HepG2 (cell line): ENCODE data around the gene CYTH2. TPM values are rescaled to one million over a fixed set of nuclear protein-coding genes. Genes with fewer than 3 reads are reported as not detected.
A peak's percentile ranks its signal among the peaks of the same experiment; 100 is the strongest.

Experiments used
- CEBPG ChIP-seq: IDR thresholded peaks from 2 replicates; pipeline ENCODE4 v1.6.1; 2016
- ERF ChIP-seq: IDR thresholded peaks from 2 replicates; pipeline ENCODE4 v1.6.1; 2018; ENCODE audit warnings: missing biosample characterization, missing genetic modification reagents
- ESRRA ChIP-seq: sonication (generic); formaldehyde crosslinking; IDR thresholded peaks from 2 replicates; pipeline ENCODE4 v1.5.1; 2020; ENCODE audit warnings: mild to moderate bottlenecking, low read depth, missing genetic modification reagents
- FOXA3 ChIP-seq: IDR thresholded peaks from 2 replicates; pipeline ENCODE4 v1.6.1; 2016; ENCODE audit warnings: missing genetic modification reagents, missing compliant biosample characterization
- HES4 ChIP-seq: sonication (generic); formaldehyde crosslinking; IDR thresholded peaks from 2 replicates; pipeline ENCODE4 v1.9.0; 2021; ENCODE audit warnings: mild to moderate bottlenecking, missing genetic modification reagents, borderline replicate concordance
- ISX ChIP-seq: sonication (generic); formaldehyde crosslinking; conservative IDR thresholded peaks from 2 replicates; pipeline ENCODE4 v1.5.0; 2020; ENCODE audit warnings: missing genetic modification reagents
- JUND ChIP-seq: sonication (generic); formaldehyde crosslinking; IDR thresholded peaks from 2 replicates; pipeline ENCODE4 v1.8.0; 2022; ENCODE audit warnings: mild to moderate bottlenecking, missing genetic modification reagents
- KDM2A ChIP-seq: sonication (generic); formaldehyde crosslinking; IDR thresholded peaks from 2 replicates; pipeline ENCODE4 v1.4.0; 2020; ENCODE audit warnings: low read depth, missing genetic modification reagents, borderline replicate concordance
- KLF15 ChIP-seq: sonication (generic); formaldehyde crosslinking; IDR thresholded peaks from 2 replicates; pipeline ENCODE4 v1.8.1; 2023; ENCODE audit warnings: borderline replicate concordance, mild to moderate bottlenecking, inconsistent platforms, missing genetic modification reagents, mixed read lengths
- MBNL3 ChIP-seq: fragments of 250-450 bp; sonication (Bioruptor Pico); conservative IDR thresholded peaks from 2 replicates; pipeline ENCODE4 v1.8.0; 2022; ENCODE audit warnings: mild to moderate bottlenecking, inconsistent platforms
- NFYC ChIP-seq: IDR thresholded peaks from 2 replicates; pipeline ENCODE4 v1.6.1; 2016; ENCODE audit warnings: missing genetic modification reagents, missing compliant biosample characterization
- REXO4 ChIP-seq: sonication (generic); formaldehyde crosslinking; IDR thresholded peaks from 2 replicates; pipeline ENCODE4 v1.8.0; 2022; ENCODE audit warnings: missing genetic modification reagents, mild to moderate bottlenecking, borderline replicate concordance
- ZMAT3 ChIP-seq: sonication (generic); formaldehyde crosslinking; conservative IDR thresholded peaks from 2 replicates; pipeline ENCODE4 v1.7.0; 2021; ENCODE audit warnings: missing genetic modification reagents
- ZNF644 ChIP-seq: IDR thresholded peaks from 2 replicates; pipeline ENCODE4 v1.6.1; 2016; ENCODE audit warnings: low read depth
- ZNF761 ChIP-seq: sonication (generic); formaldehyde crosslinking; conservative IDR thresholded peaks from 2 replicates; pipeline ENCODE4 v1.4.0; 2020; ENCODE audit warnings: mild to moderate bottlenecking, missing genetic modification reagents
- ZNF790 ChIP-seq: sonication (generic); formaldehyde crosslinking; IDR thresholded peaks from 2 replicates; pipeline ENCODE4 v1.8.0; 2022; ENCODE audit warnings: missing genetic modification reagents, mild to moderate bottlenecking, borderline replicate concordance
- polyA plus RNA-seq, 8 experiments: library from polyadenylated mRNA; depleted of rRNA in 3 of 8; stranded (reverse) in 7 of 8; unstranded in 1 of 8; fragments of >200 nt; fragmentation: Illumina TruSeq in 4 of 8; extraction: Trizol in 4 of 8; gene quantifications; 2 replicates each; pipeline versions ENCODE4 v1.2.1 to v1.2.3, GENCODE V29; 2011 to 2016; ENCODE audit warnings: low read depth in 4 of 8, missing spikeins in 1 of 8, mixed read lengths in 1 of 8; ENCODE audit not compliant: insufficient read depth in 1 of 8
- total RNA-seq, 5 experiments: library from RNA; depleted of rRNA; stranded (reverse); fragments of >200 nt; fragmentation: Illumina TruSeq; extraction: Trizol; gene quantifications; 2 replicates each; pipeline ENCODE4 v1.2.3, GENCODE V29; 2016; ENCODE audit warnings: low read depth in 1 of 5
- TF ChIP-seq, protein P1 (sequence below): sonication (generic); formaldehyde crosslinking; IDR thresholded peaks from 2 replicates; pipeline ENCODE4 v1.5.0; 2020; ENCODE audit warnings: mild to moderate bottlenecking, missing genetic modification reagents, borderline replicate concordance
- TF ChIP-seq, protein P2 (sequence below): sonication (generic); formaldehyde crosslinking; IDR thresholded peaks from 2 replicates; pipeline ENCODE4 v1.4.0; 2020; ENCODE audit warnings: mild to moderate bottlenecking, missing genetic modification reagents
- TF ChIP-seq, protein P3 (sequence below): sonication (generic); formaldehyde crosslinking; IDR thresholded peaks from 2 replicates; pipeline ENCODE4 v1.5.1; 2020; ENCODE audit warnings: mild to moderate bottlenecking, missing genetic modification reagents, borderline replicate concordance
- TF ChIP-seq, protein P4 (sequence below): sonication (generic); formaldehyde crosslinking; IDR thresholded peaks from 2 replicates; pipeline ENCODE4 v1.8.1; 2023; ENCODE audit warnings: mild to moderate bottlenecking, inconsistent platforms, moderate library complexity, missing genetic modification reagents, borderline replicate concordance

CYTH2 gene
- total and polyA plus RNA-seq, 2 of the 13 experiments (the other 11 are each of a cell fraction or from before 2014, with no cell fraction given) = 16.5 to 39.3 TPM

DNA sequence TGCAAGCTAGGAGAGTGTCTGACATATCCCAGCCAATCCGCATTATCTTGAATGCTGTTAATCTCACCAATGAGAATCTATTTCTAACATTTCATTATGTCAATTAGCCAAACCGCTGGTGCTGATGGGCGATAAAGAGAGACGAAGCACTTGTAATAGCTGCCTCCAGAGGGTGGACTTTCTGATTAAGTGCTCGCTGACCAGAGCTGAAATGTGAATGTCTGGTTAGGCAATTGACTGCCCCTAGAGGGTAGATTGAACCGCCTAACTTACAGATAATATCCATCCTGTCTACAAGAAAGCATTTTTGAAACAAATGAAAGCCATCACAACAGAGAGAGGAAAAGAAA, 23.9 kb upstream of the CYTH2 start (continued):
- TF ChIP-seq HES4 (no peak), ZNF644 (no peak), ERF (CRISPR knock-in tag) (0 out of 2 replicates have a peak, but pooled peaks have one; percentile 8), ESRRA (CRISPR knock-in tag) (no peak), ZNF761 (CRISPR knock-in tag) (0 out of 2 replicates have a peak, but pooled peaks have one; percentile 39), CEBPG (CRISPR knock-in tag) (peak; percentile 49; the same call in 1 of the 2 replicates), MBNL3 (CRISPR knock-in tag) (no peak), FOXA3 (no peak; the same call in 1 of the 2 replicates), ISX (no peak), NFYC (CRISPR knock-in tag) (no peak), KLF15 (CRISPR knock-in tag) (no peak), JUND (CRISPR knock-in tag) (no peak), ZMAT3 (no peak), ZNF790 (no peak), KDM2A (CRISPR knock-in tag) (no peak), REXO4 (CRISPR knock-in tag) (no peak)
- TF ChIP-seq, protein P1, sequence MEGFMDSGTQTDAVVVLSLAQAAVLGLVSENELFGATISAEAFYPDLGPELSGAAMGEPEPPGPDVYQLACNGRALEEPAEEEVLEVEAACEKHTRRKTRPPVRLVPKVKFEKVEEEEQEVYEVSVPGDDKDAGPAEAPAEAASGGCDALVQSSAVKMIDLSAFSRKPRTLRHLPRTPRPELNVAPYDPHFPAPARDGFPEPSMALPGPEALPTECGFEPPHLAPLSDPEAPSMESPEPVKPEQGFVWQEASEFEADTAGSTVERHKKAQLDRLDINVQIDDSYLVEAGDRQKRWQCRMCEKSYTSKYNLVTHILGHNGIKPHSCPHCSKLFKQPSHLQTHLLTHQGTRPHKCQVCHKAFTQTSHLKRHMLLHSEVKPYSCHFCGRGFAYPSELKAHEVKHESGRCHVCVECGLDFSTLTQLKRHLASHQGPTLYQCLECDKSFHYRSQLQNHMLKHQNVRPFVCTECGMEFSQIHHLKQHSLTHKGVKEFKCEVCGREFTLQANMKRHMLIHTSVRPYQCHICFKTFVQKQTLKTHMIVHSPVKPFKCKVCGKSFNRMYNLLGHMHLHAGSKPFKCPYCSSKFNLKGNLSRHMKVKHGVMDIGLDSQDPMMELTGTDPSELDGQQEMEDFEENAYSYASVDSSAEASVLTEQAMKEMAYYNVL (CRISPR knock-in tag) = no peak
- TF ChIP-seq, protein P2, sequence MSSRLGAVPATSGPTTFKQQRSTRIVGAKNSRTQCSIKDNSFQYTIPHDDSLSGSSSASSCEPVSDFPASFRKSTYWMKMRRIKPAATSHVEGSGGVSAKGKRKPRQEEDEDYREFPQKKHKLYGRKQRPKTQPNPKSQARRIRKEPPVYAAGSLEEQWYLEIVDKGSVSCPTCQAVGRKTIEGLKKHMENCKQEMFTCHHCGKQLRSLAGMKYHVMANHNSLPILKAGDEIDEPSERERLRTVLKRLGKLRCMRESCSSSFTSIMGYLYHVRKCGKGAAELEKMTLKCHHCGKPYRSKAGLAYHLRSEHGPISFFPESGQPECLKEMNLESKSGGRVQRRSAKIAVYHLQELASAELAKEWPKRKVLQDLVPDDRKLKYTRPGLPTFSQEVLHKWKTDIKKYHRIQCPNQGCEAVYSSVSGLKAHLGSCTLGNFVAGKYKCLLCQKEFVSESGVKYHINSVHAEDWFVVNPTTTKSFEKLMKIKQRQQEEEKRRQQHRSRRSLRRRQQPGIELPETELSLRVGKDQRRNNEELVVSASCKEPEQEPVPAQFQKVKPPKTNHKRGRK (CRISPR knock-in tag) = no peak
- TF ChIP-seq, protein P3, sequence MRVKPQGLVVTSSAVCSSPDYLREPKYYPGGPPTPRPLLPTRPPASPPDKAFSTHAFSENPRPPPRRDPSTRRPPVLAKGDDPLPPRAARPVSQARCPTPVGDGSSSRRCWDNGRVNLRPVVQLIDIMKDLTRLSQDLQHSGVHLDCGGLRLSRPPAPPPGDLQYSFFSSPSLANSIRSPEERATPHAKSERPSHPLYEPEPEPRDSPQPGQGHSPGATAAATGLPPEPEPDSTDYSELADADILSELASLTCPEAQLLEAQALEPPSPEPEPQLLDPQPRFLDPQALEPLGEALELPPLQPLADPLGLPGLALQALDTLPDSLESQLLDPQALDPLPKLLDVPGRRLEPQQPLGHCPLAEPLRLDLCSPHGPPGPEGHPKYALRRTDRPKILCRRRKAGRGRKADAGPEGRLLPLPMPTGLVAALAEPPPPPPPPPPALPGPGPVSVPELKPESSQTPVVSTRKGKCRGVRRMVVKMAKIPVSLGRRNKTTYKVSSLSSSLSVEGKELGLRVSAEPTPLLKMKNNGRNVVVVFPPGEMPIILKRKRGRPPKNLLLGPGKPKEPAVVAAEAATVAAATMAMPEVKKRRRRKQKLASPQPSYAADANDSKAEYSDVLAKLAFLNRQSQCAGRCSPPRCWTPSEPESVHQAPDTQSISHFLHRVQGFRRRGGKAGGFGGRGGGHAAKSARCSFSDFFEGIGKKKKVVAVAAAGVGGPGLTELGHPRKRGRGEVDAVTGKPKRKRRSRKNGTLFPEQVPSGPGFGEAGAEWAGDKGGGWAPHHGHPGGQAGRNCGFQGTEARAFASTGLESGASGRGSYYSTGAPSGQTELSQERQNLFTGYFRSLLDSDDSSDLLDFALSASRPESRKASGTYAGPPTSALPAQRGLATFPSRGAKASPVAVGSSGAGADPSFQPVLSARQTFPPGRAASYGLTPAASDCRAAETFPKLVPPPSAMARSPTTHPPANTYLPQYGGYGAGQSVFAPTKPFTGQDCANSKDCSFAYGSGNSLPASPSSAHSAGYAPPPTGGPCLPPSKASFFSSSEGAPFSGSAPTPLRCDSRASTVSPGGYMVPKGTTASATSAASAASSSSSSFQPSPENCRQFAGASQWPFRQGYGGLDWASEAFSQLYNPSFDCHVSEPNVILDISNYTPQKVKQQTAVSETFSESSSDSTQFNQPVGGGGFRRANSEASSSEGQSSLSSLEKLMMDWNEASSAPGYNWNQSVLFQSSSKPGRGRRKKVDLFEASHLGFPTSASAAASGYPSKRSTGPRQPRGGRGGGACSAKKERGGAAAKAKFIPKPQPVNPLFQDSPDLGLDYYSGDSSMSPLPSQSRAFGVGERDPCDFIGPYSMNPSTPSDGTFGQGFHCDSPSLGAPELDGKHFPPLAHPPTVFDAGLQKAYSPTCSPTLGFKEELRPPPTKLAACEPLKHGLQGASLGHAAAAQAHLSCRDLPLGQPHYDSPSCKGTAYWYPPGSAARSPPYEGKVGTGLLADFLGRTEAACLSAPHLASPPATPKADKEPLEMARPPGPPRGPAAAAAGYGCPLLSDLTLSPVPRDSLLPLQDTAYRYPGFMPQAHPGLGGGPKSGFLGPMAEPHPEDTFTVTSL = 0 out of 2 replicates have a peak, but pooled peaks have one; percentile 19
- TF ChIP-seq, protein P4, sequence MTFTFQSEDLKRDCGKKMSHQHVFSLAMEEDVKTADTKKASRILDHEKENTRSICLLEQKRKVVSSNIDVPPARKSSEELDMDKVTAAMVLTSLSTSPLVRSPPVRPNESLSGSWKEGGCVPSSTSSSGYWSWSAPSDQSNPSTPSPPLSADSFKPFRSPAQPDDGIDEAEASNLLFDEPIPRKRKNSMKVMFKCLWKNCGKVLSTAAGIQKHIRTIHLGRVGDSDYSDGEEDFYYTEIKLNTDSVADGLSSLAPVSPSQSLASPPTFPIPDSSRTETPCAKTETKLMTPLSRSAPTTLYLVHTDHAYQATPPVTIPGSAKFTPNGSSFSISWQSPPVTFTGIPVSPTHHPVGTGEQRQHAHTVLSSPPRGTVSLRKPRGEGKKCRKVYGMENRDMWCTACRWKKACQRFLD = no peak
